ENCODE data around the gene SHC4. TPM values are rescaled to one million over a fixed set of nuclear protein-coding genes. Genes with fewer than 3 reads are reported as not detected.

The SHC4 gene
- polyA plus RNA-seq, 3 donors: 0.09 TPM; not detected in 2

DNA sequence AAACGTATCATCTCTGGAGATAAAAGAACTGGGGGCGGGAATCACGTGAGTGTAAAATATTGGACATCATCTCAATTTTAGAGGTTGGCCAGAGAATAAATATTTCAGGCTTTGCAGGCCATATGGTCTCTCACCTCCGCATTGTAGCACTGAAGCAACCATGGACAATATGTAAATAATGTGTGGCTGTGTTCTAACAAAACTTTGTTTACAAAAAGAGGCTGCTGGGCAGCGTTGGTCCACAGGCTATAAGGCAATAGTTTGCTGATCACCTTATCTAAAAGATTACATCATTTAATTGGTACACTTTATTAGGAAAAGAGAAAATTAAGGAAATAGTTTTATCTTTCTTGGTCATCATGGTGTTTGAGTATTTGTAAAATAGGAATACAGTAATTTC is 22.5 kb upstream of the SHC4 start:
- H3K4me3 Mint-ChIP-seq: no peak overlapping the region
- H3K27me3 Mint-ChIP-seq (ENCODE audit: low read depth in 3 of 3): peaks cover 3 to 8% (median 6%) of the 10 kb centered on the region in 3 donors
- no peak overlapping the region for H3K27ac Mint-ChIP-seq
- no peak overlapping the region for H2AFZ ChIP-seq (ENCODE audit: insufficient read depth, low read depth, low read length, poor library complexity, severe bottlenecking)
- TF ChIP-seq, protein P1, sequence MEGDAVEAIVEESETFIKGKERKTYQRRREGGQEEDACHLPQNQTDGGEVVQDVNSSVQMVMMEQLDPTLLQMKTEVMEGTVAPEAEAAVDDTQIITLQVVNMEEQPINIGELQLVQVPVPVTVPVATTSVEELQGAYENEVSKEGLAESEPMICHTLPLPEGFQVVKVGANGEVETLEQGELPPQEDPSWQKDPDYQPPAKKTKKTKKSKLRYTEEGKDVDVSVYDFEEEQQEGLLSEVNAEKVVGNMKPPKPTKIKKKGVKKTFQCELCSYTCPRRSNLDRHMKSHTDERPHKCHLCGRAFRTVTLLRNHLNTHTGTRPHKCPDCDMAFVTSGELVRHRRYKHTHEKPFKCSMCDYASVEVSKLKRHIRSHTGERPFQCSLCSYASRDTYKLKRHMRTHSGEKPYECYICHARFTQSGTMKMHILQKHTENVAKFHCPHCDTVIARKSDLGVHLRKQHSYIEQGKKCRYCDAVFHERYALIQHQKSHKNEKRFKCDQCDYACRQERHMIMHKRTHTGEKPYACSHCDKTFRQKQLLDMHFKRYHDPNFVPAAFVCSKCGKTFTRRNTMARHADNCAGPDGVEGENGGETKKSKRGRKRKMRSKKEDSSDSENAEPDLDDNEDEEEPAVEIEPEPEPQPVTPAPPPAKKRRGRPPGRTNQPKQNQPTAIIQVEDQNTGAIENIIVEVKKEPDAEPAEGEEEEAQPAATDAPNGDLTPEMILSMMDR (IDR thresholded peaks at IDR 0.05): no peak
- no peaks in the 10 kb centered on the region for H3K79me2 ChIP-seq (ENCODE audit: insufficient read depth, low read length)
- H3K4me3 ChIP-seq (replicated peaks in 1 of 3; ENCODE audit: low read depth in 2 of 3, low read length in 3 of 3): no peak overlapping the region
- H4K20me1 ChIP-seq (ENCODE audit: insufficient read depth, low read length): no peaks in the 10 kb centered on the region
- WGBS (ENCODE audit: insufficient coverage): 100% methylated on average over 2 of the region's 5 CpGs
- H3K36me3 Mint-ChIP-seq: peaks cover 17 to 19% of the 10 kb centered on the region in 2 donors
- H3K4me1 Mint-ChIP-seq: no peaks in the 10 kb centered on the region
- no peaks in the 10 kb centered on the region for H3K27me3 ChIP-seq (ENCODE audit: control insufficient read depth in 2 of 2, insufficient read depth in 2 of 2, low read length in 2 of 2)
- intact Hi-C loops (cut with micrococcal nuclease): no loop called here
- H3K9me3 Mint-ChIP-seq: peaks cover 0 to 2% (median 0%) of the 10 kb centered on the region in 7 donors
- no peak overlapping the region for H3K27ac ChIP-seq (ENCODE audit: low read depth in 1 of 2, low read length in 2 of 2)
- H3K36me3 ChIP-seq (replicated peaks in 1 of 2; ENCODE audit: control insufficient read depth in 1 of 2, insufficient read depth in 2 of 2, low read length in 2 of 2): peaks cover 14 to 27% of the 10 kb centered on the region in 2 donors
- H3K4me1 ChIP-seq (ENCODE audit: control insufficient read depth in 1 of 2, insufficient read depth in 2 of 2, low read length in 2 of 2): no peaks in the 10 kb centered on the region
- DNase-seq: no peak
- H3K9ac ChIP-seq (ENCODE audit: insufficient read depth, low read length, poor library complexity, severe bottlenecking): no peak overlapping the region
- no peak overlapping the region for H3K4me2 ChIP-seq (replicated peaks; ENCODE audit: extremely low read depth, low read length, poor library complexity, severe bottlenecking)
- H3K9me3 ChIP-seq (replicated peaks in 1 of 2; ENCODE audit: control insufficient read depth in 1 of 2, insufficient read depth in 1 of 2, low read length in 2 of 2): no peaks in the 10 kb centered on the region

DNA sequence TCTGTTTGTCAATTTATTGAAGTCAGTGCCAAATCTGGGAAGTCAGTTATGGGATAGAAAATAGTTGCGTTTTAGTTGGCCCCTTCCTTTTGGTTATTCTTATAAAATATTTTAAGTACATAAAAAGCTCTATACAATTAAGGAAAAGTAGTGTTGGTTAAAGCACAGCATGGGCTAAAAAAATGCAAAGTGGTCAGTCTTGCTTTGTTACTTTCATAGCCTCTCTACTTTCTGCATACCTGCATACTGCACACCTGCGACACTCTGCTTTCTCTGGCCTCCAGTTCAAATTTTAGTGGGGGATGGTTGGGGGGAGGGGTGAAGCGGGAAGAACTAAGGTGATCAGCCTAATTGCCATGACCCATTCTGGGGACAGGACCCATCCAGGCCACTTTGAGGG is 21.8 kb upstream of the SHC4 start:
- no peak overlapping the region for H3K27ac ChIP-seq (ENCODE audit: low read depth in 1 of 2, low read length in 2 of 2)
- H3K9ac ChIP-seq (ENCODE audit: insufficient read depth, low read length, poor library complexity, severe bottlenecking): no peak overlapping the region
- TF ChIP-seq, protein P1 (IDR thresholded peaks at IDR 0.05): no peak
- H3K27me3 Mint-ChIP-seq (ENCODE audit: low read depth in 3 of 3): peaks cover 3 to 8% (median 6%) of the 10 kb centered on the region in 3 donors
- H4K20me1 ChIP-seq (ENCODE audit: insufficient read depth, low read length): no peaks in the 10 kb centered on the region
- H3K4me2 ChIP-seq (replicated peaks; ENCODE audit: extremely low read depth, low read length, poor library complexity, severe bottlenecking): no peak overlapping the region
- no peak overlapping the region for H2AFZ ChIP-seq (ENCODE audit: insufficient read depth, low read depth, low read length, poor library complexity, severe bottlenecking)
- H3K9me3 Mint-ChIP-seq: peaks cover 0 to 2% (median 0%) of the 10 kb centered on the region in 7 donors
- peaks cover 13 to 17% of the 10 kb centered on the region in 2 donors for H3K36me3 Mint-ChIP-seq
- H3K27me3 ChIP-seq (ENCODE audit: control insufficient read depth in 2 of 2, insufficient read depth in 2 of 2, low read length in 2 of 2): no peaks in the 10 kb centered on the region
- H3K79me2 ChIP-seq (ENCODE audit: insufficient read depth, low read length): no peaks in the 10 kb centered on the region
- WGBS (ENCODE audit: insufficient coverage): no CpG with 5 or more reads among the region's 3 CpGs
- peaks cover 10 to 21% of the 10 kb centered on the region in 2 donors for H3K36me3 ChIP-seq (replicated peaks in 1 of 2; ENCODE audit: control insufficient read depth in 1 of 2, insufficient read depth in 2 of 2, low read length in 2 of 2)
- DNase-seq: no peak
- H3K4me1 ChIP-seq (ENCODE audit: control insufficient read depth in 1 of 2, insufficient read depth in 2 of 2, low read length in 2 of 2): no peaks in the 10 kb centered on the region
- no peak overlapping the region for H3K4me3 Mint-ChIP-seq
- H3K4me1 Mint-ChIP-seq: no peaks in the 10 kb centered on the region
- H3K9me3 ChIP-seq (replicated peaks in 1 of 2; ENCODE audit: control insufficient read depth in 1 of 2, insufficient read depth in 1 of 2, low read length in 2 of 2): no peaks in the 10 kb centered on the region
- H3K27ac Mint-ChIP-seq: no peak overlapping the region
- intact Hi-C loops (cut with micrococcal nuclease): no loop called here
- no peak overlapping the region for H3K4me3 ChIP-seq (replicated peaks in 1 of 3; ENCODE audit: low read depth in 2 of 3, low read length in 3 of 3)

Measured in CD14-positive monocyte (primary cell).